ENCODE measurements around the gene GPX7.

- TF ChIP-seq CTCF (conservative IDR thresholded peaks at IDR 0.05; ENCODE audit: low read depth, low read length), result no peak
- no peak for TF ChIP-seq POLR2A (IDR thresholded peaks at IDR 0.05; ENCODE audit: low read depth, low read length)
- TF ChIP-seq, protein P1, sequence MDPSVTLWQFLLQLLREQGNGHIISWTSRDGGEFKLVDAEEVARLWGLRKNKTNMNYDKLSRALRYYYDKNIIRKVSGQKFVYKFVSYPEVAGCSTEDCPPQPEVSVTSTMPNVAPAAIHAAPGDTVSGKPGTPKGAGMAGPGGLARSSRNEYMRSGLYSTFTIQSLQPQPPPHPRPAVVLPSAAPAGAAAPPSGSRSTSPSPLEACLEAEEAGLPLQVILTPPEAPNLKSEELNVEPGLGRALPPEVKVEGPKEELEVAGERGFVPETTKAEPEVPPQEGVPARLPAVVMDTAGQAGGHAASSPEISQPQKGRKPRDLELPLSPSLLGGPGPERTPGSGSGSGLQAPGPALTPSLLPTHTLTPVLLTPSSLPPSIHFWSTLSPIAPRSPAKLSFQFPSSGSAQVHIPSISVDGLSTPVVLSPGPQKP (IDR thresholded peaks at IDR 0.05; ENCODE audit: borderline replicate concordance, low read depth, low read length), result no peak
- no peak for TF ChIP-seq RAD21 (IDR thresholded peaks at IDR 0.05; ENCODE audit: low read length)
- no peak for TF ChIP-seq USF2 (IDR thresholded peaks at IDR 0.05; ENCODE audit: low read depth, low read length)
- no peak for TF ChIP-seq FOS (IDR thresholded peaks at IDR 0.05; ENCODE audit: low read depth, low read length)
- no peak for TF ChIP-seq SMC3 (IDR thresholded peaks at IDR 0.05; ENCODE audit: low read depth, low read length)
- no peak for TF ChIP-seq CEBPB (IDR thresholded peaks at IDR 0.05; ENCODE audit: low read depth, low read length)
- no peak for TF ChIP-seq MAZ (IDR thresholded peaks at IDR 0.05; ENCODE audit: borderline replicate concordance, low read depth, low read length)
- no peak for TF ChIP-seq MXI1 (IDR thresholded peaks at IDR 0.05; ENCODE audit: borderline replicate concordance, low read depth, low read length)
- no peak for TF ChIP-seq RCOR1 (IDR thresholded peaks at IDR 0.05; ENCODE audit: insufficient replicate concordance, low read length)
- TF ChIP-seq MAFK (IDR thresholded peaks at IDR 0.05; ENCODE audit: low read depth, low read length), result no peak
- no peak for TF ChIP-seq RFX5 (IDR thresholded peaks at IDR 0.05; ENCODE audit: low read depth, low read length)
- no peak for TF ChIP-seq NFE2L2 (IDR thresholded peaks at IDR 0.05; ENCODE audit: low read depth, low read length)
Measured at GRCh38 chr1:52629667-52630066, 27.5 kb downstream of the GPX7 start.
